Keratinocyte (primary cell): Measurements from ENCODE around the gene TRIM45.

Experiments used
- CTCF ChIP-seq, 3 experiments: IDR thresholded peaks in 1 of 3; conservative IDR thresholded peaks in 1 of 3; optimal IDR thresholded peaks in 1 of 3; 2 replicates in 2 of 3; 3 replicates in 1 of 3; pipeline versions ENCODE3 to v1.5.1; 2011; ENCODE audit warnings: low read length in 3 of 3, mild to moderate bottlenecking in 3 of 3, moderate library complexity in 2 of 3, control low read depth in 1 of 3, inconsistent platforms in 1 of 3; ENCODE audit not compliant: insufficient read depth in 2 of 3; ENCODE audit errors: extremely low read depth in 1 of 3
- EZH2 ChIP-seq: IDR thresholded peaks from one replicate; pipeline ENCODE4 v1.6.1; 2012; ENCODE audit warnings: inconsistent platforms, mild to moderate bottlenecking, low read length, moderate library complexity

DNA sequence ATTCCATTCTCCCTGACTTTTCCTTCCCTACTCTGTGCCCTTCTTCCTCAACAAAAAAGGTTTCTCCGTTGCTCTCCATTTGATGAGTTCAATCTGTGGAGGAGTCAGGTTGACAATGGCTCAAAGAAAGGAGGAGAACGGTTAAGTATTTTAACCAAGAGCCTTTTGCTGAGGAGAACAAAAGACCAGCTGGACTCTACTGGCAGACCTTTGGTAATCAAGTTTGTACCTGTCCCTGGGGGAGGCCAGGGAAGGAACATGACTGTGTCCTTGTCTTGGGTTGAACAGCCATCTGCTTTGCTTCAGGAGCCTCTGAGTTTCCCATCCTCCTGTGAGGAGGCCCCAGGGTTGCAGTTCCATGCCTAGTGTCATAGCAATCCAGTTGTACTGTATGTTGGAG lies 31.6 kb downstream of the TRIM45 start:
- no peak for TF ChIP-seq CTCF (optimal IDR thresholded peaks at IDR 0.05 in 1 of 3, IDR thresholded peaks at IDR 0.05 in 1 of 3, conservative IDR thresholded peaks at IDR 0.05 in 1 of 3; ENCODE audit: extremely low read depth in 1 of 3, insufficient read depth in 2 of 3, low read length in 3 of 3)
- no peak for TF ChIP-seq EZH2
